ENCODE data around the gene DNMBP.
"Not testable (repeated sequence)": the region's sequence is repeated elsewhere in the genome, so short reads cannot be mapped to it uniquely, and the experiment has no call there.

Gene DNMBP

DNA sequence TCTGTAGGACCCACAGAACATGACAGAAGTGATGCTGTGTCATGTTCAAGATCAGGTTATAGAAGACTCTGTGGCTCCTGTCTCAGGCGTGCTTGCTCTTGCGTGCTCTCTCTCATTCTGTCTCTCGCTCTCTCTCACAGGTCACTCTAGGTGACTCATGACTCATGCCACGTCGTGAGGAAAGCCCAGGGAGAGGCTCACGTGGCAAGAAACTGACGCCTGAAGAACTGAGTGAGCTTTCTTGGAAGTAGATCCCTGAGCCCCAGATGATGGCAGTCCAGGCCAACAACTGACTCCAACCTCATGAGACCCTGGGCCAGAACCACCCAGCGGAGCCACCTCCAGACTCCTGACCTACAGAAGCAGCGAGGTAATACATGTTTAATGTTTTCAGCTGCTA is 103.3 kb downstream of the DNMBP start:
- DNase-seq = no peak

DNA sequence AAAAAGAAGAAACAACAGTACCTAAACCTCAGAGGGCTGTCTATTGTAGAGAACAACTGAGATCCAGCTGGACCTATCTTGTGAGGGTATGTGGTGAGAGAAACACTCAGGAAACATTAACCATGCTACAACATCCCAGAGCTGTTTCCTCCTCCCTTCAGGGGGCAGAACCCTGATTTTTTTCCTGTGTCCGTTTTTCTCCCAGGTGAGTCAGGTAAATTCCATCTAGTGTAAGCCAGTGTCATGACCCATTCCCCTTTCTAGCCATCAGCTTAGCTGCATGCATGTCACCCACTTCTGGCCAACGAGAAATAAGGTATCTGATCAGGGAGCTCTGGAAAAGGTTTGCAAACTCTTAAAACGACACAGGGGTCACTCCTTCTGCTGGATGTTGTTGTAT is 103.8 kb downstream of the DNMBP start:
- no peak for DNase-seq

DNA sequence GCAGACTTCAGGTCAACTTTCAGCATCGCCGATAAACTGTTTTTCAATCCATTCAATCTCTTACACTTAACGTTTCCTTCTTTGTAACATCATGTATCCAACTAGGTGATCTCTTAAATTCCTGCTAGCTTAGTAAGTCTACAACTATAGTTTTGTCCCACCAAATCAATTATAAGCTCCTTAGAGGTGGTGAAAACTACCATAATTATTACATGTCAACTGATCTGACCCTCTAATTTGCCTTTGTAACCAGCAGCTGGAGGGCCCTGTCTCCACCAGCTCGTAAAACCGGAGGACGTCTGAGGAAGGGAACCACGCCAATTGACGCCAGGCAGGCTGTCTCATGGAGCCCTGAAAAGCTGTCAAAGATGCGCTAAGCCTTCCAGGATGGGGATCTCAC is 113.9 kb downstream of the DNMBP start:
- DNase-seq = no peak

DNA sequence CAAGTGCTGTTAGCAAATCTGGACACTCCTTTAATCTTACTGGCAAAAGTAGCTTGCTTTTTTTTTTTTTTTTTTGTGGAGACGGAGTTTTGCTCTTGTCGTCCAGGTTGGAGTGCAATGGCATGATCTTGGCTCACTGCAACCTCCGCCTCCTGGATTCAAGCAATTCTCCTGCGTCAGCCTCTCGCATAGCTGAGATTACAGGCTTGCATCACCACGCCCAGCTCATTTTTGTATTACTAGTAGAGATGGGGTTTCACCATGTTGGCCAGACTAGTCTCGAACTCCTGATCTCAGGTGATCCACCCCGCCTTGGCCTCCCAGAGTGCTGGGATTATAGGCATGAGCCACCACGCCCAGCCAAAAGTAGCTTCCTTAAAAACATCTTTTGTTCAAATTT is 114.7 kb downstream of the DNMBP start:
- not testable (repeated sequence) for DNase-seq

DNA sequence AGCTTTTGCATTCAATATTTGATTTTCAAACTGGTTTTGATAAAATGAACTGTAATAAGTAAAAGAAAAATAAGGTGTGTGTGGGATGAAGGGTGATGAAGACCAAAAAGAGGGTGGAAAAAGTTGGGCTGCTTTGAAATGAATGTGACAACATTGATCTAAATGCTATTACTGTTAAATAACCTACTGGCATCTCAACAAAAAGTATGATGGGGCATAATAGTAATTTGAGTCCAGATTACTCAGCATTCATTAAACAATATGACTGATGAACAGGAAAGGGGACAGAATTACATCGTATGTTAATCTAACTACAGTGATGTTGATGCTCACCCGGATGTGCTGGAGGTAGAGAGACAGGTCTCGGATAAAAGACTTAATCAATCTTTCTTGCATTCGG is 115.1 kb downstream of the DNMBP start:
- no peak for DNase-seq

DNA sequence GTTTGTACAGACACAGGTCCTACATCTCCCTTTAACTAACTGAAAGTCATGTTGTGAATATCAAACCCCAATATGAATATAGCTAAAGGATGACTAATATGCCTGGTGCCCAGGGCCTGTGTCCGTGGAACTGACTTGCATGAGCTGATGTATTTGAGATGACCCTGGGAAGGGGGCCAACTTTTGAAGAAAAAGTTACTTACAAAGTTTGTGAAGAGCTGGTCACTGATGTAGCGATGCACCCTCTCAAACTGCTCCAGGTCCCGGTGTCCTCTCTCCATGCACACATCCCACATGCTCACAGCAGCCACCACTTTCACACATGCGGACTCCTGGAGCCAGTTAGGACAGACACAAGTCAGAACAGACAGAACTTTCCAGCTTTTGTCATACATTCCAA is 121.1 kb downstream of the DNMBP start:
- DNase-seq = no peak

DNA sequence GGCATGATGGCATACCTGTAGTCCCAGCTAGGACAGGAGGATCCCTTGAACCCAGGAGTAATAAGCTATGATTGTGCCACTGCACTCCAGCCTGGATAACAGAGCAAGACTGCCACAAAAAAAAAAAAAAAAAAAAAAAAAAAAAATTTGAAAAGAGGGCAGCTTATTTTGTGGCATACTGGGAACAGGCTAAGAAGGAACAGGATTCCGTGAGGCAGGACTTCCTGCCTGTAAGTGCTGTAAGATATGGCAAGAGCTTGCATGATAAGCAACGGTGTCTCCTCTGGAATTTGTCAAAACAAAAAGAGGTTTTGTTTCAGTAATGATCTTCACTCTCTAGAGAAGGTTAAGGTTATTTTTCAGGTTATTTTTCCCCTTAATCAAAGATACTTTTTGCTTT is 126.2 kb downstream of the DNMBP start:
- DNase-seq = no peak

DNA sequence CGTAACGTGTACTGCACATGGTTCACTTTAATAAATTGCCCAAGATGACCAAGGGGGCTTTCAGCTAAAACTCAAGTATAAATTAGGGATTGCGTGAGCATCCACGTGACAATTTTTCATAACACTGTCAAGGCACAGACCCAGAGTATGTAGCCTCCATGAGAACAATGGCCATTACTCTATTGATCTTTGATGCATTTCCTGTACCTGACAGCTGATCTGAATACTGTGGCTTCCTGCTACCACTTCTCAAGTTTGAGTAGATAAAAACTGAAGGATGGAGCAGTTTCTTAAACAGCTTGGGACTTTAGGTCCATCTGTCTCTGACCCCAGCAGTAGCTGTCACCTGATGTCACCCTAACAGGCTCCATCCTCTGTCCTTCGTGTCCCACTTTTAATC is 128.4 kb downstream of the DNMBP start:
- no peak for DNase-seq

DNA sequence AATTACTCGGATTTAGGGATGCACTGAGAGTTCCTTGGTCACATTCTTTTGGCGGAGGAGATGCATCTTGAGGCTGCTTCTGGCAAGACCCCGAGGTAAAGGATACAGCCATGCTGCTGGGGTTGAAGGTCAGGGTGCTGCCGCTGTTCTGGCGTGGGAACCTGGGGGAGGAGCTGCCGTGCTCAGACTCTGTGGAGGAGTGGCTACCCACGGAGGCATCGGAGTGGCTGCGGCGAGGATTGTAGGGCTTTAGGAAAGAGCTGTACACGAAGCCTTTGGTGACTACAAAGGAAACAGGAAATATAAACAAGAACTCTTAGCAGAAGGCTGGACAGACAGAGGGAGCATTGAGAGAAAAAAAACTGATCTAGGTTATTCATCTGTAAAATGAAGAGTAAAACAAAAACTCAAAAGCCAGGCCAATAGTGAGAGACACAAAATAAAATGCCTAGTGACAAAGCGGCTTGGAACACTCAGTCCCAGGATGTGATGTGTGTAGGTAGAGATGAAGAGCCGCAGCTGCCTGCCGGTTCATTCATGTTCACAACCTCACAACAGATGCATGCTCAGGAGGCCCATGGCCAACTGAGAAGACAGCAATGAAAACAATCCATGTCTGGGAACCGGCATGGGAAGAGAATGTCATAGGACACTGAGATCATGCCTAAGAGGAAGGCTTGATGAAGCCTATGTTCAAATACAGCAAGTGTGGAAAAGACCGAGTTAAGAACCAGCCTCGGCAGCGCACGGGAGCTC is 129.5 kb downstream of the DNMBP start:
- DNase-seq = no peak

DNA sequence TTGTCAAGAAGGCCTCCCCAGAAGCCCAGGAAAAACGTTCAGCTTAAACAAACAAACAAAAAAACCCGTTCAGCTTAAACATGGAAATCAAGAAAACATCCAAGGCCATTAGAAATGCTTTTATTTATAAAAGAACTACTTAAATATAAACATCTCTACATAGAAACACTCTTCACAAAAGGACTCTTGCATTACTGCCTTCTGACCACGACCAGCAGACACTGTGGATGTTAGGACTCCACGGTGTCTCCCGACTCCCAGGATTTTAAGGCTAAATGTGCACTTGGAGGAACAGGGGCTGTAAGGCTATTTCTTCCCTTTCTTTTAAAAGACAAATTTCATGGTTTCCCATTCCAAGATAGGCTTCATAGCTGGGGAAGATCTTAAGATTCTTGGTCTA is 134.3 kb downstream of the DNMBP start:
- no peak for DNase-seq

DNA sequence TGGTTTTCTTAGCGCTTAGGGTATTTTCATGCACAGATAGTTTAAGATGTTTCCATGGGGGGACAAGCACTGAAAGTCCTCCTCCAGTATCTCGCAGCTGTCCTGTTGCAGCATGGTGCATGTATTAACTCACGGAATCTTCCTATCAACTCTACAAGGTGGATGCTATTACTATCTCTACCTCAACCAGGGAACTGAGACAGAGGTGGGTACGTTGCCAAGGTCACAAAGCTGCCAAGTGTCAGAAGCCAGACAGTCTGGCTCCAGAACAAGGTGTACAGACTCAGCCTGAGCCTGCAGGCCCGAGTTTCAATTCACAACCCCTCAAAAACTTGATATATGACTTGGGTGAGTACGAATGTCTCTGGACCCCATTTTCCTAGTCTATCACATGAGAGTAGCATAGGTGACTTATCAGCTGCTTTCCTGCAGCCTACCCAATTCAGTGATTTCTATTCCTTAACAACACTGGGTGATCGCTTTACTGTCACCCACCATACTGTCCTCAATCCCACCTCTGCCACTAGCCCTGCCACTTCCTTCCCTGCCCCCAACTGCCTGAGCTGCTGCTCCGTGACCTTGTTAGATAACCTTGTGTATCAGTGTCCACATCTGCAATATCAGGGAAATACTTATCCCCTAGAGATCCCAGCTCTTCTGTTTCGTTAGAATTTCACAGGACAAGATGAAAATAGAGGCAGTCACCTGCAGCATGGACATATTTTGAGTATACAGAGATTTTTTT is 135.2 kb downstream of the DNMBP start:
- no peak for DNase-seq

DNA sequence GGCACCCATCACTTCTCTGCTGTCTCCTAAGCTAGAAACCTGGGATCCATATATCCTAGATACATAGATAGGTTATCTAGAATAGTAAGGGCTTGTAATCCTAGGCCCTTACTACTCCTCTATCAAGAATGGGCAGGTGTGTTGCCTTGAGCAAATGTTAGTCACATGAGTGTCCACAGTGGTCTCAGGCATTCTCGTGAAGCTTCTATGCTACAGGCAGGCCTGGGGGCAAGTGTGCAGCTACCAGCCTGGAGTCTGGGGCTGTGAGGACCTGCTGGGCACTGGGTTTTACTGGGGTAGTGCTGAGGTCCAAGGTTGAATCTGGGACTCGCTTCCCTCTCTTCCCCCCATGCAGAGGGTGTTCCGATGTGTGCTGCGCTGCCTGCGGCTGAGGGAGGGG is 135.9 kb downstream of the DNMBP start:
- no peak for DNase-seq

DNA sequence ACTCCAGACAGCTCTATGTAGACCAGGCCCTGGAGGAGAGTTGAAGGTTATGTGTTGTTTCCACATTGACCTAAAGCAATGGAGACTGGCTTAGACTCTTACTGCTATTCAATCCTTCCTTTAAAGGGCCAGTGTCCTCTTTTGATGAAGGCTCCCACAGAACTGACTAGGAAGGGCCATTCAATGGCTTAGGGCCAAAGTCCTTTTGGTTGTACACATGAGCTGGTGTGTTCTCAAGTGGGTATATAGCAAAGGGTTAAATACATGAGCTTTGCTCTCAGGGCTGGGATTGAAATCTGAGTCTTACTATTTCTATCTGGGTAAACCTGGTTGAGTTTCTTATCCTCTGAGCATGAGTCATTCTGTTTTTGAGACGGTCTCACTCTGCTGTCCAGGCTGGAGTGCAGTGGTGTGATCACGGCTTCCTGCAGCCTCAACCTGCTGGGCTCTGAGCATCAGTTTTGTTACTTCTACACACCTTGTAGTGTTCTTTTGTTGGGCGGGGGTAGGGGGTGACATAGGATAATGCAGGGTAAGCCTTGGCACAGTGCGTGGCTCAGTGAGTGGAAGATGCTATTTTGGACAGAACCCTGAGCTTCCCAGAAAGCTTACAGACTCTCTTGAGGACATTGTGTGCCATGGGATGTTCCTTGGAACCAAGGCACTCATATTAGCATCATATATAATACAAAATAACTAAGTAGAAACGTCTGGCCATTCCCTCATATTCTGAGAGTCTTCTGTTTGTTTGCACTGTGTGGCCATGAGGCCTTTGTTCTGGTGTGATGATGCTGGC is 137.2 kb downstream of the DNMBP start:
- no peak for DNase-seq

DNA sequence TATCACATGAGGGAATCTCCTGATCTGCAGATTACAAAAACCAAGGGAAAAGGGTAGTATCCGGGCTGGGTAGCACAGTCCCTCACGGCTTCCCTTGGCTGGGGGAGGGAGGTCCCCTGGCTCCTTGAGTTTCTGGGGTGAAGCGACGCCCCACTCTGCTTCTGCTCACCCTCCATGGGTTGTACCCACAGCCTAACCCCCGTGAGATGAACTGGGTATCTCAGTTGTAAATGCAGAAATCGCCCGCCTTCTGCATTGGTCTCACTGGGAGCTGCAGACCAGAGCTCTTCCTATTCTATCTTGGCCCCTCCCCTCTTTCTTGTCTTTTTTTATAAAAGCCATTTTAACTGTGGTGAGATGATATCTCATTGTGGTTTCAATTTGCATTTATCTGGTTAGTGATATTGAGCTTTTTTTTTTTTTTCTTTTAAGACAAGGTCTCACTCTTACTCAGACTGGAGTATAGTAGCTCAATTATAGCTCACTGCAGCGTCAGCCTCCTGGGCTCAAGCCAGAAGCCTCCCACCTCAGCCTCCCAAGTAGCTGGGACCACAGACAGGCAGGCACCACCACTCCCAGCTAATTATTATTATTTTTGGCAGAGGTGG is 139.5 kb downstream of the DNMBP start:
- peak; percentile 11 to 25 for DNase-seq

DNA sequence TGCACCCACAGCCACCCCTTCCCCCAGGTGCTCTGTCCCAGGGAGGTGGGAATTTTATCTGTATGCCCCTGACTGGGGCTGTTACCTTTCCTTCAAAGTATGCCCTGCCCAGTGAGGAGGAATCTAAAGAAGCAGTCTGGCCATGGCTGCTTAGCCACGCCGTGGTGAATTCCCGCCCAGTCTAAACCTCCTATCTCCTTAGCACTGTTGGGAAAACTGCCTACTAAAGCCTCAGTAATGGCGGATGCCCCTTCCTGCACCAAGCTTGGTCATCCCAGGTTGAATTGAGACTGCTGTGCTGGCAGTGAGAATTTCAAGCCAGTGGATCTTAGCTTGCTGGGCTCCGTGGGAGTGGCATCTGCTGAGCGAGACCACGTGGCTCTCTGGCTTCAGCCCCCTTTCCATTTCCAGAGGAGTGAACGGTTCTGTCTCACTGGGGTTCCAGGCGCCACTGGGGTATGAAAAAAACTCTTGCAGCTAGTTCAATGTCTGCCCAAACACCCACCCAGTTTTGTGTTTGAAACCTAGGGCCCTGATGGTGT is 140.1 kb downstream of the DNMBP start:
- DNase-seq = no peak

DNA sequence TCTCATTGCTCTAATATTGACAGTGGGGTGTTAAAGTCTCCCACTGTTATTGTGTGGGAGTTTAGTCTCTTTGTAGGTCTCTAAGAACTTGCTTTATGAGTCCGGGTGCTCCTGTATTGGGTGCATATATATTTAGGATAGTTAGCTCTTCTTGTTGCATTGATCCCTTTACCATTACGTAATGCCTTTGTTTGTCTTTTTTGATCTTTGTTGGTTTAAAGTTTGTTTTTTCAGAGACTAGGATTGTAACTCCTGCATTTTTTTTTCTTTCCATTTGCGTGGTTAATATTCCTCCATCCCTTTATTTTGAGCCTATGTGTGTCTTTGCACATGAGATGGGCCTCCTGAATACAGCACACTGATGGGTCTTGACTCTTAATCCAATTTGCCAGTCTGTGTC is 142.5 kb downstream of the DNMBP start:
- not testable (repeated sequence) for DNase-seq

DNA sequence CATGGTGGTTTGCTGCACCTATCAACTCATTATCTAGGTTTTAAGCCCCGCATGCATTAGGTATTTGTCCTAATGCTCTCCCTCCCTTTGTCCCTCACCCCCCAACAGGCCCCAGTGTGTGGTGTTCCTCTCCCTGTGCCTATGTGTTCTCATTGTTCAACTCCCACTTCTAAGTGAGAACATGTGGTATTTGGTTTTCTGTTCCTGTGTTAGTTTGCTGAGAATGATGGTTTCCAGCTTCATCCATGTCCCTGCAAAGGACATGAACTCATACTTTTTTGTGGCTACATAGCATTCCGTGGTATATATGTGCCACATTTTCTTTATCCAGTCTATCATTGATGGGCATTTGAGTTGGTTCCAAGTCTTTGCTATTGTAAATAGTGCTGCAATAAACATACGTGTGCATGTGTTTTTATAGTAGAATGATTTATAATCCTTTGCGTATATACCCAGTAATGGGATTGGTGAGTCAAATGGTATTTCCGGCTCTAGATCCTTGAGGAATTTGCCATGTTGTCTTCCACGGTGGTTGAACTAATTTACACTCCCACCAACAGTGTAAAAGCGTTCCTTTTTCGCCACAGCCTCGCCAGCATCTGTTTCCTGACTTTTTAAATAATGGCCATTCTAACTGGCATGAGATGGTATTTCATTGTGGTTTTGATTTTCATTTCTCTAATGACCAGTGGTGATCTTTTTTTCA is 146.1 kb downstream of the DNMBP start:
- not testable (repeated sequence) for DNase-seq

DNA sequence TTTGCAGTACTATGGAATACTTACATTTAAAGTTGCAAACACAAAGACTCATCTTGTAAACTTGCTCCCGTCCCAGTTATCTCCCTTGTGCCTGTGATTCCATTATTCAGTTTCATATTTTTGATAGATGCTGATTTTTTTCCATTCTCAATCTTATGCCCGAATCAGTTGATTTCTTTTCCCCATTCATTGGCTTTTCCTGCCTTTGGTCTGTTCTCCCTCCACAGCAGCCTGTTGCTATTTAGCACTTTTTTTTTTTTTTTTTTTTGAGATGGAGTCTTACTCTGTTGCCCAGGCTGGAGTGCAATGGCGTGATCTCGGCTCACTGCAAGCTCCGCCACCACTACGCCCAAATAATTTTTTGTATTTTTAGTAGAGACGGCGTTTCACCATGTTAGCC is 149.3 kb downstream of the DNMBP start:
- no peak for DNase-seq

DNA sequence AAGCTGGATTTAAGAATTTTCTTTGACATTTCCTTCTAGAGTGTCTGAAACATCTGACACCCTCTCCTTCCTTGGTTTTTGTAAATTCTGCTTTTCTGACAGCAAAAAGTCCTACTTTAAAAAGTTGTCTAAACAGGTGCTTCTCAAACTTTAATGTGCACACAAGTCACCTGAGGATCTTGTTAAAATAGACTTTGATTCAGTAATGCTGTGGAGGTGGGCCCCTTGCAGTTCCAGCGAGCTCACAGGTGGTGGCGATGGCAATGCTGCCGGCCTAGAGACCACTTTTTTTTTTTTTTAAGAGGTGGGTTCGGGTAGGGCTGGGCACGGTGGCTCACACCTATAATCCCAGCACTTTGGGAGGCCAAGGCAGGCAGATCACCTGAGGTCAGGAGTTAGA is 150.2 kb downstream of the DNMBP start:
- no peak for DNase-seq

DNA sequence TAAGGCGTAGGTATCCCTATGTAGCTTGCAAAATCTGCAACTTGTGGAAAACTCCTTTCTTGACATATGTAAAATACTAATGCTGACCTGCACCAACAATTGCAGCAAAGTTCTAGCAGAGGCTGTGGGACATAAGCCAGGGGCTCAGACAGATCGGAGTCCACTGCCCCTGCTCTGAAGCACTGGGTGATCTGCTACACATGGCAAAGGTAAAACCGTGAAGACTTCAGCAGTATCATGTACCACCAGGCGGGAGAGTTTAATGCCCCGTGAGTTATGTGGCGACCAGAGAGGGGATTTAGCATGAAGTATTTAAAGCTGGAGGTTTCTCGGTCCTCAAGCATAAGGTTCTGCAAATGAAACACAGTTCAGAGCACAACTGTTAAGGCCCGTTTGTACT is 150.9 kb downstream of the DNMBP start:
- DNase-seq = no peak

DNA sequence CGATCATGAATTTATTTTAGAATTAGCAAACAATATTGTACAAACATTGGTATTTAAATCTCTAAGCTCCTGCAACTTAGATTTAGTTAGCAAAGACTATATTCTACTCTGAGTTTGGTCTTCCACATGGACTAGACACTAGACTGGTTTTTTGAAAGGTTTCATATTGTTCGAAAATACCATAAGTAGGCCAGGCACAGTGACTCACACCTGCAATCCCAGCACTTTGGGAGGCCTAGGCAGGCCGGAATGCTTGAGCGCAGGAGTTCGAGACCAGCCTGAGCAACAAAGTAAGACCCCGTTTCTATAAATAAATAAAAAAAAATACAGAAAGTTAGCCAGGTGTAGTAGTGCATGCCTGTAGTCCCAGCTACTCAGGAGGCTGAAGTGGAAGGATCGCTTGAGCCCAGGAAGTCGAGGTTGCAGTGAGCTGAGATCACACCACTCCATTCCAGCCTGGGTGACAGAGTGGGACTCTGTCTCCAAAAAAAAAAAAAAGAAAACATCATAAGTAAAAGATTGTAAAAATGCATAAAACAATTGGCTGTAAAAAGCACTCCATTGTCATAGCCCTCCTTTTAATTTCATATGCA is 154.2 kb downstream of the DNMBP start:
- DNase-seq = no peak

DNA sequence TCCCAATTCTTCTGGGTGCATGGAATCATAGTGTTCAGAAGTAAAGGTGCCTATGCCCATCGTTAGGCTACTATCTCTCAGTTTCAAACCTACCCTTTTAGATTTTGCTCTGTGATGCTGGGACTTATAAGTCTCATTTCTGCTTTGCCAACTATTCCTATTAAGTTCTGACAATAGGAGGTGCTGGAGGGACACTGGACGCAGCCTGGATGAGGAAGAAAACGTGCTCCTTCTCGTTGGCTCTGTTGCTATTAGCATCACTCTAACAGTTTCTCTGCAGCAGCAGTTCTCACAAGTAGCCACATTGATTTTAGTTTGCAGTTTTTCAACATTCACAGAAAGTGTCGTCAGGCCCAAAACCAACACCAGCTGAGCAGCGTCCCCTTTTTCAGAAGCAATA is 154.9 kb downstream of the DNMBP start:
- no peak for DNase-seq
